HG03159 (cell line): ENCODE measurements around the gene TADA3.
"Not testable (repeated sequence)": the region's sequence is repeated elsewhere in the genome, so short reads cannot be mapped to it uniquely, and the experiment has no call there.

Experiments used
- ATAC-seq: cut with Tn5 transposase; IDR thresholded peaks from one replicate; pipeline ENCODE4 v1.9.1; 2021; ENCODE audit warnings: mild to moderate bottlenecking, moderate library complexity; ENCODE audit not compliant: unreplicated experiment

The TADA3 gene

DNA sequence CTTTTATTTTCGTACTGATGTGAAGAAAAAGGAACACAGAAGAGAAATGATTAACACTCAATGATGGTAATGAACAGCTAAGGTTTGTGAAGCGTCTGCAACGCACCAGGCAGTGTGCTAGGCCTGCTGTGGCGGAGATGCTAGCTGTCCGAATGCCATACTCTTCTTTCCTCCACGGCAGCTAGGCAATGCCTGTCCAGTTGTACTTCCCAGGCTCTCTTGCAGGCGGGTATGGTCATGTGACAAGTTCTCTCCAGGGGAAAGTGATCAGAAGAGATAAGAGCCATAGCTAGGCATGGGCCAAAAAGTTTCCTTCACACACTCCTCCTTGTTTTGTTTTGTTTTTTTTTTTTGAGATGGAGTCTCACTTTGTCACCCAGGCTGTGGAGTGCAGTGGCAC, 6.7 kb downstream of the TADA3 start:
- ATAC-seq = no peak

DNA sequence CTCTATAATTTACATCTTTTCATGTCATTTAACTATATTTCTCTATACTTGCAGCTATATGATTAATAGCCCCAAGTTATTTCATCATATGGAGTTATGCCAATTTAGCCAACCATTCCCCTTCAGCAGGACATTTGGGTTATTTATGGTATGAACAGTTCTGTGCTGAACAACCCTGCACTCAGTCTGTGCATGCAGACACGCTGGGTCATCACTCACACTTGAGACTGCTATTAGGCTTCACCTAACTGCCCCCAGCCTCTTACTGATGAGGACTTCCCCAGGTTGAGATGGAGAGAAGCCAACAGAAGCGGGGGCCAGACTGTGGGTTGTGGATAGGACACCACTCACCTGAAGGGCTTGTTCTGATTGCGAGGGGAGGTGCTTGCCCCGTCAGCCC, 7.3 kb downstream of the TADA3 start:
- ATAC-seq = no peak

DNA sequence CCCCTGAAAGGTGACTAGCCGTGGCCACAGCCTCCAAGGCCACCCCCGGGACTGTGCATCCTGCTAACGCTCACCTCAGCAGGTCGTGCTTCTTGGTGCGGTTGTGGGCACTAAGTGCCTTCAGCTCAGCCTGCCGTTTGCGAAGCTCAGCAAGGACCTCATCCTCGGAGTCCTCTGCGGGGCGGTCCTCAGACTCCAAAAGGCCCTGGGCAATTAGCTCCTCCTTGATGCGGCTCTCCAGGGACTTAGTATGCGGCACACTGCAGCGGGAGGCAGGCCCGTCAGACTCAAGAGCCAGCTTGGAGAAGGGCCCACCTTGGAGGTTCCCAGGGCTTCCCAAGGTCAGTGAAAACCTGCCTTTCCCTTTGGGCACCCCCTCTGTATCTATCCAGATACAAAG, 8.3 kb downstream of the TADA3 start:
- no peak for ATAC-seq

DNA sequence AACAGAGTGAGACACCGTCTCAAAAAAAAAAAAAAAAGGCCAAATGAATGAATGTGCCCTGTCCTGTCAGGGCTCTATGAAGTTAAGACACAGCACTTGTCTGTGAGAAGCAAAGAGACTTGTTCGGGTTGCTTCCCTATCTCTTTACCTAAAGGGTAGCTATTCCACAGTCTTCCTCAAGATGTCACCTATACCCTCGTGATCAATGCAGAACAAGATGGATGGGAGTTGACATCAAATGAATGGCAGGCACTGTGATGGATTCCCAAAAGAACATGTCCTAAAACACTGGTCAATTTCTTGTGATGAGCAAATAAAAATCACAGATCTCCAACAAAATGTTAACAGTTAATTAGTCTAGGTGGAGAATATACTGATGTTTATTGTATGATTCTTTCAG, 9.5 kb downstream of the TADA3 start:
- no peak for ATAC-seq

DNA sequence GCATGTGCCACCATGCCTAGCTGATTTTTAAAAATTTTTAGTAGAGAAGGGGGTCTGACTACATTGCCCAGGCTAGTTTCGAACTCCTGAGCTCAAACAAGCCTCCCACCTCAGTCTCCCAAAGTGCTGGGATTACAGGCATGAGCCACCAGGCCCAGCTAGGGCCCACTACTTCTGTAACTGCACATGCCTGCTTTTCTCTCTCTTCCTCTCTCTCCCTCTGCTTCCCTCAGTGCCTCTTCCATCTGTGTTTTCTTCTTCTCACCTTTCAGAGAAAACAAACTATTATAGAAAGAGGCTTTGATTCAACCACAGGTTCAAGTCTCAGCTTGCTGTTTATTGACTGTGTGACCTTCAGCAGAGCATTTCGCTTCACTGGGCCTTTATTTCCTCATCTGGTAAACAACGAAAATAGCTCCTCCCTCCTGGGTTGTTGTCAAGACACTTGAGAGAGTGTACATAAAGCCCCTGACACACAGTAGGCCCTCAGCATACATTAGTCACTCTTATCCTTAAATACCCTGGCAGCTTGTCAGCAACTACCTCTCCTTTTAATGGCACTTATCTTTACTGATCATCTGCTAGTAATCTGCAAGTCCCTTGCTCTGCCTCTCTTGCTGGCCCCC, 10.2 kb downstream of the TADA3 start:
- no peak for ATAC-seq

DNA sequence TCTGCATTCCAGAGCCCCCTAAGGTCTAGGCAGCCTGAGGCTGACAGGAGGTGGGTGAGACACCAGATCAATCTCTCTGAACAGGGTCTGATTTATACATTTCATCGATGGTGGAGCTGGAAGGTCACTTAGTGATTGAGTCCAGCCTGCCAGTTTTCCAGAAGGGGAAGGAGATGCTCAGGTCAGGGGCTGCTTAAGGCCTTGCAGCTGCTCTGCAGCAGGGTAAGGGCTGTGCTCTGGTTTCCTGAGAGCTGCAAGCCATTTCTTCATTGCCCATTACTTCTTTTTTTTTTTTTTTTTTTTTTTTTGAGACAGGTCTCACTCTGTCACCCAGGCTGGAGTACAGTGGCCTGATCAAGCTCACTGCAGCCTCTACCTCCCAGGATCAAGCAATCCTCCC, 10.7 kb downstream of the TADA3 start:
- ATAC-seq = no peak

DNA sequence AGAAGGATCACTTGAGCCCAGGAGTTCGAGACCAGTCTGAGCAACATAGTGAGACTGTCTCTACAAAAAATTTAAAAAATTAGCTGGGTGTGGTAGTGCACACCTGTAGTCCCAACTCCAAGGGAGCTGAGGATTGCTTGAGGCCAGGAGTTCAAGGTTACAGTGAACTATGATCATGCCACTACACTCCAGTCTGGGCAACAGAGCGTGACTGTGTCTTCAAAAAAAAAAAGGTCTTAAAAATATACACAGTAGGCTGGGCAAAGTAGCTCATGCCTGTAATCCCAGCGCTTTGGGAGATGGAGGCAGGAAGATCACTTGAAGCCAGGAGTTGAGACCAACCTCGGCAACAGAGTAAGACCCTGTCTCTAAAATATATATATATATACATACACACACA, 11.4 kb downstream of the TADA3 start:
- ATAC-seq = no peak

DNA sequence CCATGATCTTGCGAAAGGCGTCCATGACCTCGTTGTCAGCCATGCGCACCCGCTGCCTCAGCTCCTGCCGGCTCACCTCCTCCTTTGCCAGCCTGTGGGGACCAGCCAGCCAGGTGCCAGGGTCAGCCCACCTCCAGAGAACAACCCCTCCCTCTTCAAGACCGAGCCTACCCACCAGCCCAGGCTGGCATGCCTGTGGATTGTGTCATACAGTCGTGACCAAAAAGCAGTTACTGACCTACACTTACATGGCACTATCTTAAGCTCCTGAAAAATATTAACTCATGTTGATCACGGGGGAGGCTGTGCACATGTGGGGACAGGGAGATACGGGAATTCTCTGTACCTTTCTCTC, 11.8 kb downstream of the TADA3 start:
- ATAC-seq = no peak

DNA sequence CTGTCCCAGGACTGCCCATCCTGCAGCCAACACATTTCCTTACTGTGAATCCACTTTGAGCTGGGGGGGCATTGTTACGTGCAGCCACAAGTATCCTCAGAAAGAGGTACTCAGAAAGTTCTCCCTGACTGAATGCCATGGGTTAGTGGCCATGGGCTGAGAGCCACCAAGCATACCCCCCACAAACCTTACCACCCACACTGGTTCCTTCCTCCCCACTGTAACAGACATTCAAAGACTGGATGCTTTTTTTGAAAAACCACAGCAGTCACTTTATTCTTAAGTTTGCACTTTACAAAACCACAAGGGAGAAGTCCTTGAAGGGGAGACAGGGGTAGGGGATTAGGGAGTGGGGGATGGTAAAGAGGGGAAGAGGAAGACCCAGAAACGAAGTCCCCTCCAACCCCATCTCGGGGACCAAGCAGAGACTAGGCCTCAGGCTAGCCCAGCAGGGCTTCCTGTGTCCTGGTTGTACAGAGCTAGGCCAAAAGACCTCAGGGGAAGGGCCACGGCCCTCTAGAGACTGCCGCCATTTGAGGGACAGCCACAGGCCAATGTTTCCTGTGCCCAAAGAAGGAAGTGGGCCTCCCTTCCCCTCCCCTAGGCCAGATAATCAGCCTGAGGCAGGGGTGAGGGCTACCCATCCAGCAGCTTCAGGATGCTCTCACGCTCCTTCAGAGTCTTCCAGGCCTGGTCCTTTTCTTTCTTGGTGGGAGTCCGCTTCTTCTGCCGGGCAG, 12.4 kb downstream of the TADA3 start:
- ATAC-seq = peak; percentile 63

DNA sequence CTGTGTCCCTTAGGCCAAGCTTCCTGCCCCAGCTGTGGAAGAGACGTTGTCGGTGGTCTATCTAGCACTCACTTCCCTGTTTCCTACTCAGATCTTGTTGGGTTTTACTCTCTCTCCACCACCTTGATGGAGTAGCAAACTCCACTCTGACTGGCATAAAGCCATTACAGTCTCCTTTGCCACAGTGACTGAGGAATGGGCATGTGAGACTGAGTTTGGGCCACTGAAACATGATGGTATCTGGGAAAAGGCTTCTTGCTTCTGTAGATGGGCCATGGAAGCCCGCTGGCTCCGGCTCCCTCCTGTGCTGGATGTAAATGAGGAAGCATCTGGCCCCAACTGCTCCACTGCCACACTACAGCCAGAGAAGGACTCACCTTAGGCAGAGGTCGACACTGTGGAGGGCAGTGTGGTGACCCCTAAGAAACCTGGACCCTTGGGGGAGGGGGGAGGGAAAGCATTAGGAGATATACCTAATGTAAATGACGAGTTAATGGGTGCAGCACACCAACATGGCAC, 13.1 kb downstream of the TADA3 start:
- no peak for ATAC-seq

DNA sequence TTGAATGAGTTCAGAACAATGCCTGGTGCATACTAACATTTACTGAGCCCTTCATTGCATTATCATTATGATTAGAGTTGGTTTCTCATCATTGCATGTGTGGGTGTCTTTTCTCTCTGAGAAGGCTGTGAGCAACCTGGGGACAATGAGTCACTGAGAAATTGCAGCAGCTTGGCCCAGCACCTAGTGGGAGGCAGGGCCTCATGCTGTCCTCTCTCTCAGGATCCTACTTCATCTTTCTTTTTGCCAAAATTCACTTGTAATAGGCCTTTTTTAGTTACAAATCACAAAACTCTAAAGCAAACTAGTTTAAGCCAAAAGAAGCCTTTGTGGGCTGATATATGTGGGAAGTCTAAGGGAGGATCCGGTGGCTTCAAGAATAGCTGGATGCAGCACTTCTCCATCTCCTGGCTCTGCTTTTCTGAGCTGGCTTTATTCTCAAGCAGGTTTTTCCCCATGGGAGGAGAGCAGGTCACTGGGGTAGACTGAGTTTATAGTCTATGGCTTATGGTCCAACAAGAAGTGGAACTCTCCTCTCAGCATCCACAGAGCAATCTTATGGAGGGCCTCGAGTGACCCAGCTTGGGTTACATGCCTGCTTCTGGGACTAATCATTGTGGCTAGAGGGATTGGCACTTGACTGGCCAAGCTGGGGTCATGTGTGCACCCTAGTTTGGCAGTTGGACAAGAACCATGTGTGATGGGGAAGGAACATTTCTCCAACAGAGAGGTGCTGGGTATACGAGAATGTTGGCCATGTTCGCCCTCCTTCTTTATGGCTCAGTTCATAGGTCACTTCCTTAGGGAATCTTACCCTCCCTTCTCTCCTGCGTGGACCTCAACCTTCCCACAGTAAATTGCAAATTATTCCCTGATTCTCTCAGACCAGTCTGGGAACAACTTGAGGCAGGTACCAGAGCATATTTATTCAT, 13.9 kb downstream of the TADA3 start:
- ATAC-seq = no peak

DNA sequence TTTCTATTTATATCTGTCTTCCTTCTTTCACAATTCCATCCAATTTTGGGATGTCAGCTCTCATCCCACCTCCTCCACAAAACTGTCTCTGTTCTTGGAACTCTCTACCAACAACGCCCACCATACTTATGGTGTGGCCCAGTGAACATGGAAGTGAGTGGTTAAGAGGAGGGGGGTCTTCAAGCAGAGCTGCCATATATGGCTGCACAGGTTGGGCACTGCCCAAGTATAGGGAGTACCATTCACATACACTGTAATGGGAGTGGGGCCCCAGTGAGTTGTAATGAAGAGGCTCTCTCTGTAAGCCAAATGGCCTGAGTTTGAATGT, 14.6 kb downstream of the TADA3 start:
- ATAC-seq = no peak

DNA sequence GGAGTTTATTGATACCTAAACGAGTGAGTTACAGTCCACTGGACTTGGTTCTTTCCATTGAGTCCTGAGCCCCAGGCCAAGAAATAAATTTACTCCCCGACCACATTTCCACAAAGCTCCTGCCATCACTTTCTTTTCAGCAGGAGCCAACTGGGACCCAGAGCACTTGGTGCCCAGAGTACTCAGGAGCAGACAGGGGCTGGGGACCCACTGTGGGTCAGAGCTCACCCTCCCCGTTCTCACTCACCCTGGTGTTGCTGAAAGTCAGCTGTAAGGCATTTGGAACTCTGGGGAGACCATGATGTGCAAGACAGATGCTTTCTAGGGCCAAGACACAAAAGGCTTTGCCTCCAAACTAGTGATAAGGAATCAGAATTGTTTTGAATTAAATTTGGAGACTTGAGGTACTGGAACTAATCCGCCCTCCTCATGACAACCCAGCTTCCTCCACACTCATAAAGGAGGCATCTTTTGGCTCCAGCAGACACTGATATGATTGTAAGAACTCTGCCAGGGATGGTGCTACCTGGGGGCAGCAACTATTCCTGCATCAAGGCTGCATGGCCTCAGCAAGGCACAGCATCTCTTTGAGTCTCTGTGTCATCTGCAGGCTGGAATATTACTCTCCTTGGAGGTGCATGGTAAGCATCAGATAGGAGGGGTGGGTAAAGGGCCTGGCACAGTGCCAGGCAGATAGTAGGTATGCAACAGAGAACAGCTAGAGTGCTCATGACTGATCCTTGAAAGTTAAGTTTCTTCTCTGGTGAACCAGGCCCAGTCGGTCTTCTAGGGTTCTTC, 15.2 kb downstream of the TADA3 start:
- no peak for ATAC-seq

DNA sequence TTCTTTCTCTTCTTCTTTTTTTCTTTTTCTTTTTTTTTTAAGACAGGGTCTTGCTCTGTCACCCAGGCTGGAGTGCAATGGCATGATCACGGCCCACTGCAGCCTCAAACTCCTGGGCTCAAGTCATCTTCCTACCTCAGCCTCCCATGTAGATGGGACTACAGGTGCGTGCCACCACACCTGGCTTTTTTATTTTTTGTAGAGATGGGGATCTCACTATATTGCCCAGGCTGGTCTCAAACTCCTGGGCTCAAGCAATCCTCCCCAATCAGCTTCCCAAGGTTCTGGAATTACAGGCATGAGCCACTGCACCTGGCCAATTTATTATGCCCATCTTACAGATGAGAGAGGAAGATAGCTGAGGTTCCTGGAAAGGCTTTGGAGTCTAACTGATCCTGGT, 21.3 kb downstream of the TADA3 start:
- ATAC-seq = not testable (repeated sequence)

DNA sequence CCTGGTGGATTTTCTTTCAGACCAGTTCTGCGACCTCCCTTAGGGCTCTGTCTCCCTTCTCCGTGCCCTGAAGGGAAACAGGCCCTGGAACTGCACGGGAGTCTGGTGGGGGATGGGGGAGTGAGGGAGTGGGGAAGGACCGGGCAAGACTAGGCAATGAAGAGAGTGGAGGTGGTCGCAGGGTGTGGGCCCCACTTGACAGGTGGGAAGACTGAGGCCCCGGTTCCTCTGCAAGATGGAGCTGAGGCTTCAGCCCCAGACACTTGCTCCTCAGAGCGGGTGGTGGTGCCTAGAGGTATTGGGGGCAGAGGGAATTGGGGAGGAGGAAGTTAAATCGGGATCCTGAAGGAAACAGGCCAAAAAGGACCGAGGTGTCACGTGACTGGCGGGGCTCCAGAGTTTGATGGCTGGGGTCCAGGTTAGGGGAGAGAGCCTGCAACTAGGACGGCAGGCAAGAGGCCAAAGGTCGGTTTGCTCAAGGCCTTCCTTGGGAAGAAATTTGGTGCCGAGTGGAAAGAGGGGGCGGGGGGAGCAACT, 21.9 kb downstream of the TADA3 start:
- no peak for ATAC-seq

DNA sequence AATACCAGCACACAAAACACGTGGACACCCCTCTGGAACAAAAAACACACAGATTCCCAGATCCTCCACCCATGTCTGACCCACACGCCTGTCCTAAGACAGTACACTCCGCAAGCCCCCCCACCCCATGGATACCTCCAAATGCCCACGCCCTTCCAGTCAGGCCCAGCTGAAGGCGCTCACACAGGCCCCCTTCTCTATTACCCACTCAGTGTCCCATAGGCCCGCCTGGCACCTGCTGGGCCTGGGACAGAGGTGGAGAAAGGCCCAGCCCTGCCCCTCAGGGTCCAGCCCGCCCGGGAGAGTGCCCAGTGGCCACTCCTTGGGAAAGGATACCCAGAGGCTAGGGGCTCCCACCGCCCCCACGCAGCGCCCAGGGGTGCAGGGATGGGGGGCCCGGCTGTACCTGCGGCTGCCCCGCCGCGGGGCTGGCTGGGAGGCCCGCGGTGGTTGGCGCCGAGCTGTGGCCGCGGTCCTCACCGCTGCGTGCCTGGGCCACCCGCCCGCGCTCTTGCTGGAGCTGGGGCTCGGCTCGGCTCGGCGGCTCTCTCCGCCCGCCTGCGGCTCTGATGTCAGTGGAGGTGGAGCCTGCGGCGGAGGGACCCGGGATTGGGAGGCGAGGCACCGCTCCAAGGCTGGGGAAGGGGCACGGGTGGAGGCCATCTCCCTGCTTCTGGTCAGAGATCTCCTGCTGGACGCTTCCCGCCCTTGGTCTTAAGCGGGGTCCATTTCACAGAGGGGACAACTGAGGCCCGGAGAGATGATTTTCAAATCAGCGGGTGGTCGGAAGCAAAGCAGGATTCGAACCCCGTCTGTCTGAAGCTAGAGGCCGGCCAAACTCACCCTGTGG, 22.6 kb downstream of the TADA3 start, which contains the start of gene CAMK1:
TSS of gene CAMK1 (minus strand) at position 522 of the 850 bp plus-strand sequence. CDS start 2,198 bp downstream, outside the sequence.
- no peak for ATAC-seq

DNA sequence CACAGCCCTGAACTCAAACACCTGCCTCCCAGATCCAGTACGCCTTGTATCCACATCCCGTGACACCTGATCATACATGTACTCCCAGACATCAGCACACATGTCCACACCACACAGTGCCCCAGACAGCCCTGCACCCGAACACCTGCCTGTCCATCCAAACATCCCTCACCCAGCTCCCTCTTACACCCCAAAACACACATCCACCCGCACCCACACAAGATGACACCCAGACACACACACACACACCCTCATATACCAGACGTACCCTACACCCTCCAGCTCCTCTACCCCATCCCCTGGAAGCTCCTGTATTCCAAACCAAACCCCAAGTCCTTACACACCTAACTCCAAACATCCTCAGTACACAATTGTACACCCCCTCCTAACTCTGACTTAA, 23.3 kb downstream of the TADA3 start:
- ATAC-seq = no peak

DNA sequence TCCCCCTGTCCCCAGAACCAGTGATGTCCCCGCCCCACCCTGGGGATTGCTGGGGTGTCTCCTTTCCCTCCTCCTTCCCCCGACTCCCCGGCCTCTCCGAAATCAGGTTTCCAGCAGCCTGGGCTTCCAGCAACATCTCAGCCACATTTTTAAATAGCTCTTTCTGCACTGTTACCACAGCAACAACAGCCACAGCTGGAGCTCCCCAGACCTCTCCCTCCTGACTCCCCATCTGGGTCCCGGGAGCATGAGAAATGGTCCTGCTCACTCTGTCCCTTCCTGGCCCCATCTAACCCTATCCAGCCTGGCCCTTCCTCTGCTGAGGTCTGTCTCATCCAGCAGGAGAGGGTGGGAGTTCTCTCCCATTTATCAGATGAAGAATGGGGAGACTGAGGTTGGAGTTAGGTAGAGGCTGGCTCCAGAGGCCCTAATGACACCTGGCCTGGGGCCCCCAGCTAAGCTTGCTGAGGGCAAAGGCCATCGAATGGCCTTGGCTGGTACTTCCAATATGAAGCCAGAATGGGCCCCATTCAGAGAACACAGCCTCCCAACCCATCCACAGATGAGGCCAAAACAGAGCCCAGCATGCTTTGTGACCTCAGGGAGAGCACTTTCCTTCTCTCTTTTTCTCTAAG, 24.0 kb downstream of the TADA3 start:
- ATAC-seq = no peak

DNA sequence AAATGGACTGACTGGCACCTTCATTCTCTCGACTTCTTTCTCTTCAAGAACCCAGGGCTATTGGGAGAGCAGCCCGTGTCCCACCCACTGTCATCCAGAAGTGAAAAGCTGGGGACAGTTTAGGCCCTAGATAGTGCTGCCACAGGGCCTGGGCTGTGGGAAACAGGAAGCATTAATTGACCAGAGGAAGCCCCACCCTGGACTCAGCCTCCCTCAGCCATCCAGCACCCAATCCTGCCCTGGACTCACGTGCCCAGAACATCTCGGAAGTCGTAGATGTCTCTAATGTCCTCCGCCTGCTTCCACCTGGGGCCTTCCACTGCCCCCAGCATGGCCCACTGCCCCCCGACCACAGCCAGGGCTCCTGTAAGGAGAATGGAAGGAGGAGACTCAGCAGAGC, 24.9 kb downstream of the TADA3 start:
- ATAC-seq = no peak
